CD14-positive monocyte (primary cell): ENCODE results near the gene VGF. TPM values are rescaled to one million over a fixed set of nuclear protein-coding genes. Genes with fewer than 3 reads are reported as not detected.

Experiments used
- DNase-seq, 3 donors: peaks; one replicate each; pipeline ENCODE4 v3.0.0-alpha.2; 2011 to 2022
- H2AFZ ChIP-seq: 2 replicates; pipeline ENCODE4 v1.6.0; 2012; ENCODE audit warnings: mild to moderate bottlenecking, low read depth, low read length, inconsistent platforms; ENCODE audit not compliant: insufficient read depth, poor library complexity, severe bottlenecking
- H3K27ac ChIP-seq, 2 donors: 1 replicate in 1 of 2; 2 replicates in 1 of 2; pipeline ENCODE4 v1.5.1; 2012 to 2013; ENCODE audit warnings: low read length in 2 of 2, control low read depth in 1 of 2, inconsistent platforms in 1 of 2, low read depth in 1 of 2, mild to moderate bottlenecking in 1 of 2
- H3K27me3 ChIP-seq, 2 donors: one replicate each; pipeline versions ENCODE4 v1.6.0 to v1.6.1; 2011 to 2013; ENCODE audit warnings: low read length in 2 of 2; ENCODE audit not compliant: control insufficient read depth in 2 of 2, insufficient read depth in 2 of 2
- H3K36me3 ChIP-seq, 2 donors: replicated peaks in 1 of 2; 1 replicate in 1 of 2; 2 replicates in 1 of 2; pipeline versions ENCODE4 v1.5.1 to v1.6.1; 2012 to 2013; ENCODE audit warnings: low read length in 2 of 2, control low read depth in 1 of 2, inconsistent platforms in 1 of 2, mild to moderate bottlenecking in 1 of 2; ENCODE audit not compliant: insufficient read depth in 2 of 2, control insufficient read depth in 1 of 2
- H3K4me1 ChIP-seq, 2 donors: 1 replicate in 1 of 2; 2 replicates in 1 of 2; pipeline versions ENCODE4 v1.5.1 to v1.6.1; 2012 to 2013; ENCODE audit warnings: low read length in 2 of 2, control low read depth in 1 of 2, inconsistent platforms in 1 of 2, mild to moderate bottlenecking in 1 of 2, moderate library complexity in 1 of 2; ENCODE audit not compliant: insufficient read depth in 2 of 2, control insufficient read depth in 1 of 2
- H3K4me2 ChIP-seq: replicated peaks from 2 replicates; pipeline ENCODE3; 2012; ENCODE audit warnings: low read length, moderate library complexity, mild to moderate bottlenecking; ENCODE audit not compliant: poor library complexity, severe bottlenecking; ENCODE audit errors: extremely low read depth
- H3K4me3 ChIP-seq, 3 experiments: fragments of 200-600 bp in 1 of 3; sonication (generic) in 1 of 3; replicated peaks in 1 of 3; 1 replicate in 2 of 3; 2 replicates in 1 of 3; pipeline ENCODE4 v1.5.1; 2011 to 2013; ENCODE audit warnings: low read length in 3 of 3, mild to moderate bottlenecking in 3 of 3, control low read depth in 2 of 3, low read depth in 2 of 3, inconsistent platforms in 1 of 3, moderate library complexity in 1 of 3
- H3K79me2 ChIP-seq: 2 replicates; pipeline ENCODE4 v1.6.0; 2012; ENCODE audit warnings: mild to moderate bottlenecking, control low read depth, inconsistent platforms, low read length, moderate library complexity; ENCODE audit not compliant: insufficient read depth
- H3K9ac ChIP-seq: 2 replicates; pipeline ENCODE4 v1.6.0; 2017; ENCODE audit warnings: low read length, mild to moderate bottlenecking; ENCODE audit not compliant: insufficient read depth, poor library complexity, severe bottlenecking
- H3K9me3 ChIP-seq, 2 donors: replicated peaks in 1 of 2; 1 replicate in 1 of 2; 2 replicates in 1 of 2; pipeline versions ENCODE4 v1.5.1 to v1.6.1; 2012 to 2013; ENCODE audit warnings: low read length in 2 of 2, control low read depth in 1 of 2; ENCODE audit not compliant: control insufficient read depth in 1 of 2, insufficient read depth in 1 of 2
- H4K20me1 ChIP-seq: 2 replicates; pipeline ENCODE4 v1.6.0; 2012; ENCODE audit warnings: mild to moderate bottlenecking, low read length, control low read depth, moderate library complexity; ENCODE audit not compliant: insufficient read depth
- H3K27ac Mint-ChIP-seq, 7 donors: one replicate each; pipeline ENCODE4 v1.8.0; 2020; ENCODE audit warnings: mild to moderate bottlenecking in 7 of 7, mixed read lengths in 7 of 7, moderate library complexity in 6 of 7, inconsistent platforms in 2 of 7
- H3K27me3 Mint-ChIP-seq, 3 donors: one replicate each; pipeline ENCODE4 v1.8.0; 2021 to 2022; ENCODE audit warnings: low read depth in 3 of 3, mild to moderate bottlenecking in 3 of 3, mixed read lengths in 3 of 3, moderate library complexity in 3 of 3, inconsistent platforms in 1 of 3
- H3K36me3 Mint-ChIP-seq, 2 donors: one replicate each; pipeline ENCODE4 v1.8.0; 2020; ENCODE audit warnings: mixed read lengths in 2 of 2, inconsistent platforms in 1 of 2, mild to moderate bottlenecking in 1 of 2
- H3K4me1 Mint-ChIP-seq: one replicate; pipeline ENCODE4 v1.8.0; 2020; ENCODE audit warnings: mild to moderate bottlenecking, mixed read lengths
- H3K4me3 Mint-ChIP-seq, 2 donors: one replicate each; pipeline ENCODE4 v1.8.0; 2020; ENCODE audit warnings: mild to moderate bottlenecking in 2 of 2, mixed read lengths in 2 of 2, moderate library complexity in 1 of 2
- H3K9me3 Mint-ChIP-seq, 7 donors: one replicate each; pipeline ENCODE4 v1.8.0; 2020 to 2022; ENCODE audit warnings: mixed read lengths in 7 of 7, mild to moderate bottlenecking in 6 of 7, moderate library complexity in 6 of 7, inconsistent platforms in 2 of 7
- CTCF ChIP-seq: fragments of 200-600 bp; IDR thresholded peaks from one replicate; pipeline ENCODE4 v1.8.0; 2022; ENCODE audit warnings: antibody characterized with exemption, mild to moderate bottlenecking
- WGBS: methylation state at CpG from one replicate; pipeline ENCODE4 v1.1.5; 2013; ENCODE audit warnings: missing lambda C conversion rate; ENCODE audit not compliant: insufficient coverage; 5-methylcytosine and 5-hydroxymethylcytosine counted together
- intact Hi-C, 2 donors: fragments of 100-400 bp; cut with micrococcal nuclease; formaldehyde crosslinking; loops; one replicate each; pipeline versions ENCODE4 v1.15.0 to v1.15.1; 2023
- polyA plus RNA-seq, 3 donors: library from polyadenylated mRNA; depleted of rRNA in 1 of 3; unstranded in 2 of 3; stranded (reverse) in 1 of 3; fragments of 300-500 nt in 2 of 3; fragments of >200 nt in 1 of 3; fragmentation: Illumina TruSeq in 2 of 3; gene quantifications; 1 replicate in 2 of 3; 2 replicates in 1 of 3; pipeline ENCODE4 v1.2.3, GENCODE V29; 2012 to 2021

The VGF gene
- polyA plus RNA-seq, 3 donors: not detected

GRCh38 chr7:101120315-101120714 lies 45.1 kb downstream of the VGF start:
- intact Hi-C loops: no loop called here
- H3K4me3 ChIP-seq: no peak overlapping the region
- Mint-ChIP-seq H3K27me3 (peaks cover 15 to 59% (median 26%) of the 10 kb centered on the region in 3 donors), H3K27ac (no peak overlapping the region), H3K9me3 (peaks cover 0 to 2% (median 0%) of the 10 kb centered on the region in 7 donors), H3K4me3 (no peak overlapping the region), H3K36me3 (no peaks in the 10 kb centered on the region), H3K4me1 (peaks cover 19% of the 10 kb centered on the region)
- TF ChIP-seq CTCF: no peak
- H3K9me3 ChIP-seq: no peaks in the 10 kb centered on the region
- H2AFZ ChIP-seq: no peak overlapping the region
- no peak overlapping the region for H3K27ac ChIP-seq
- H3K27me3 ChIP-seq: peaks cover 0 to under 1% of the 10 kb centered on the region in 2 donors
- WGBS: 100% methylated on average over 1 of the region's 4 CpGs
- DNase-seq: no peak
- no peak overlapping the region for H3K9ac ChIP-seq
- H3K4me2 ChIP-seq: no peak overlapping the region
- no peaks in the 10 kb centered on the region for H4K20me1 ChIP-seq
- H3K4me1 ChIP-seq: peaks cover 21 to 27% of the 10 kb centered on the region in 2 donors
- H3K36me3 ChIP-seq: no peaks in the 10 kb centered on the region
- H3K79me2 ChIP-seq: no peaks in the 10 kb centered on the region

- Mint-ChIP-seq H3K4me3 (no peak overlapping the region), H3K36me3 (no peaks in the 10 kb centered on the region), H3K4me1 (peaks cover 17% of the 10 kb centered on the region), H3K27ac (no peak overlapping the region), H3K9me3 (peaks cover 0 to 2% (median 0%) of the 10 kb centered on the region in 7 donors), H3K27me3 (peaks cover 12 to 54% (median 22%) of the 10 kb centered on the region in 3 donors)
- Histone ChIP-seq H3K4me1 (peaks cover 19 to 23% of the 10 kb centered on the region in 2 donors), H2AFZ (no peak overlapping the region), H3K9ac (no peak overlapping the region), H3K27ac (no peak overlapping the region), H3K79me2 (no peaks in the 10 kb centered on the region), H4K20me1 (no peaks in the 10 kb centered on the region), H3K9me3 (no peaks in the 10 kb centered on the region), H3K27me3 (no peaks in the 10 kb centered on the region), H3K4me3 (no peak overlapping the region), H3K36me3 (no peaks in the 10 kb centered on the region), H3K4me2 (no peak overlapping the region)
- TF ChIP-seq CTCF: no peak
- WGBS: 92% methylated on average over 1 of the region's 10 CpGs
- intact Hi-C loops: no loop called here
- no peak for DNase-seq
Observed at GRCh38 chr7:101119876-101120275, 45.5 kb downstream of the VGF start.
